Omental fat pad (tissue), 4 donors: ENCODE results near the gene GLP2R. TPM values are rescaled to one million over a fixed set of nuclear protein-coding genes. Genes with fewer than 3 reads are reported as not detected.

Source experiments
- ATAC-seq: fragments of 150-250 bp; one replicate; pipeline ENCODE4 v1.9.1; 2016; ENCODE audit warnings: mild to moderate bottlenecking, moderate library complexity; ENCODE audit not compliant: low FRiP score
- DNase-seq: peaks from one replicate; pipeline ENCODE4 v3.0.0-alpha.2; 2019; ENCODE audit warnings: low spot score
- CTCF ChIP-seq, 3 donors: fragments of 450-650 bp; IDR thresholded peaks; one replicate each; pipeline ENCODE4 v1.5.1; 2016 to 2017; ENCODE audit warnings: antibody characterized with exemption in 3 of 3, mild to moderate bottlenecking in 3 of 3, moderate library complexity in 2 of 3
- total RNA-seq, 4 donors: library from RNA; depleted of rRNA; stranded (reverse); fragments of >200 nt; gene quantifications; one replicate each; pipeline ENCODE4 v1.1.0, GENCODE V29; 2016

GLP2R gene
- total RNA-seq, 4 donors from 2014 or later, result 11.2 to 33.0 (median 21.3) TPM

GRCh38 chr17:9902120-9902519 is 76.4 kb downstream of the GLP2R start:
- no peak for DNase-seq
- no peak for ATAC-seq
- TF ChIP-seq CTCF (IDR thresholded peaks at IDR 0.05), result no peak

- TF ChIP-seq CTCF (IDR thresholded peaks at IDR 0.05), result no peak
- no peak for ATAC-seq
- no peak for DNase-seq
These were observed 78.8 kb downstream of the GLP2R start for GRCh38 chr17:9904277-9905077.

- TF ChIP-seq CTCF (IDR thresholded peaks at IDR 0.05), result no peak
- no peak for ATAC-seq
- no peak for DNase-seq
These were observed 79.3 kb downstream of the GLP2R start, which contains the start of gene RCVRN for GRCh38 chr17:9905078-9905415. Gene RCVRN (minus strand): TSS chr17:9905271. CDS start chr17:9905180, 91 bp downstream.

- no peak for TF ChIP-seq CTCF (IDR thresholded peaks at IDR 0.05)
- ATAC-seq, result no peak
- no peak for DNase-seq
These were observed 80.2 kb downstream of the GLP2R start for GRCh38 chr17:9905902-9906301.

- no peak for TF ChIP-seq CTCF (IDR thresholded peaks at IDR 0.05)
- DNase-seq (no peak), ATAC-seq (no peak)
These were observed 80.9 kb downstream of the GLP2R start for GRCh38 chr17:9906616-9907015.

GRCh38 chr17:9907131-9907530 is 81.4 kb downstream of the GLP2R start:
- TF ChIP-seq CTCF (IDR thresholded peaks at IDR 0.05), result no peak
- ATAC-seq, result no peak
- no peak for DNase-seq
